AG09309 (cell line): ENCODE data around the gene SNCG.

Experiments used
- DNase-seq: peaks from one replicate; pipeline ENCODE4 v3.0.0-alpha.2; 2010; ENCODE audit warnings: low read depth
- H3K4me3 ChIP-seq: 2 replicates; pipeline ENCODE4 v1.5.1; 2011; ENCODE audit warnings: mild to moderate bottlenecking, low read depth, low read length, moderate library complexity; ENCODE audit not compliant: control insufficient read depth
- CTCF ChIP-seq: IDR thresholded peaks from 2 replicates; pipeline ENCODE4 v1.5.1; 2011; ENCODE audit warnings: mild to moderate bottlenecking, low read depth, low read length, inconsistent platforms; ENCODE audit not compliant: insufficient read depth, control insufficient read depth; ENCODE audit errors: missing control alignments

The SNCG gene

GRCh38 chr10:86967481-86967941 is 9.1 kb downstream of the SNCG start:
- H3K4me3 ChIP-seq: peak overlapping the region; percentile 70; the same call in 1 of the 2 replicates
- no peak for DNase-seq
- no peak for TF ChIP-seq CTCF

- DNase-seq: no peak
- TF ChIP-seq CTCF: no peak
Measured at GRCh38 chr10:86968271-86968993, 10.0 kb downstream of the SNCG start, which contains the start of gene ADIRF. Gene ADIRF (plus strand): TSS chr10:86968482. CDS start chr10:86968545, 63 bp downstream.

GRCh38 chr10:86968994-86969355 is 10.6 kb downstream of the SNCG start:
- TF ChIP-seq CTCF: no peak
- peak overlapping the region; percentile 70 for H3K4me3 ChIP-seq
- no peak for DNase-seq

More at GRCh38 chr10:86968271-86968993, 10.0 kb downstream of the SNCG start, which contains the start of gene ADIRF:
- peak within 1 kb of the TSS; percentile 70 for H3K4me3 ChIP-seq

- H3K4me3 ChIP-seq: peak overlapping the region; percentile 70
- no peak for TF ChIP-seq CTCF
- DNase-seq: no peak
Measured at GRCh38 chr10:86969421-86970041, 11.1 kb downstream of the SNCG start.

- TF ChIP-seq CTCF: no peak
- DNase-seq: no peak
- peak overlapping the region; percentile 70 for H3K4me3 ChIP-seq
Measured at GRCh38 chr10:86970162-86970981, 12.0 kb downstream of the SNCG start.

GRCh38 chr10:86970982-86971231 is 12.5 kb downstream of the SNCG start:
- DNase-seq: no peak
- H3K4me3 ChIP-seq: peak overlapping the region; percentile 70
- TF ChIP-seq CTCF: no peak
